K562 (cell line): ENCODE results near the gene ORC3. TPM values are rescaled to one million over a fixed set of nuclear protein-coding genes. Genes with fewer than 3 reads are reported as not detected.
"Not testable (repeated sequence)": the region's sequence is repeated elsewhere in the genome, so short reads cannot be mapped to it uniquely, and the experiment has no call there.

ENCODE experiments used
- ATAC-seq: fragments of 200-7000 bp; cut with Tn5 transposase; 3 replicates; pipeline ENCODE4 v1.9.1; 2020; ENCODE audit warnings: moderate library complexity
- BruUV-seq: library from RNA; stranded (reverse); fragments of 400-500 nt; replicated peaks from 2 replicates; lab custom pipeline; 2021; lab: Mats Ljungman, UMichigan
- CTCF ChIA-PET: fragments of 300-600 bp; formaldehyde crosslinking; extraction: SDS; loops from one replicate; lab custom pipeline; 2021; ENCODE audit warnings: low intra/inter-chr PET ratio; lab: Yijun Ruan, JAX
- POLR2A ChIA-PET: fragments of 300-600, 350-650 bp; sonication (Branson Sonifier 250); formaldehyde crosslinking; extraction: SDS; loops from one replicate; lab custom pipeline; 2021; ENCODE audit warnings: antibody characterized with exemption, inconsistent platforms; lab: Yijun Ruan, JAX
- DNase-seq, 4 experiments: peaks; one replicate each; pipeline versions ENCODE4 v3.0.0 to v3.0.0-alpha.2; 2011 to 2018; ENCODE audit warnings: low spot score in 3 of 4, mixed read lengths in 3 of 4; ENCODE audit errors: extremely low read depth in 1 of 4
- FAIRE-seq: peaks from 2 replicates; lab custom pipeline; 2011; peaks lifted over from hg19 to GRCh38; lab: Jason Lieb, UNC
- H2AFZ ChIP-seq: 2 replicates; pipeline ENCODE4 v1.6.0; 2011; ENCODE audit warnings: low read depth, low read length, control low read depth, inconsistent platforms
- H3K27ac ChIP-seq: fragments of 200-600 bp; 3 replicates; pipeline ENCODE4 v1.8.0; 2011; ENCODE audit warnings: low read depth, mild to moderate bottlenecking, control low read depth, inconsistent platforms, low read length, moderate library complexity, mixed read lengths; ENCODE audit errors: extremely low read depth
- H3K27me3 ChIP-seq, 2 experiments: fragments of 300-600 bp in 1 of 2; 2 replicates in 1 of 2; 3 replicates in 1 of 2; pipeline versions ENCODE4 v1.6.0 to v1.8.0; 2011; ENCODE audit warnings: inconsistent platforms in 2 of 2, low read length in 2 of 2, mild to moderate bottlenecking in 1 of 2, mixed read lengths in 1 of 2, moderate library complexity in 1 of 2; ENCODE audit not compliant: control insufficient read depth in 2 of 2, insufficient read depth in 2 of 2
- H3K36me3 ChIP-seq: fragments of 300-600 bp; 3 replicates; pipeline ENCODE4 v1.8.0; 2011; ENCODE audit warnings: mild to moderate bottlenecking, low read length, inconsistent platforms; ENCODE audit not compliant: control insufficient read depth, insufficient read depth
- H3K4me1 ChIP-seq, 2 experiments: fragments of 200-600 bp in 1 of 2; replicated peaks in 1 of 2; 2 replicates in 1 of 2; 3 replicates in 1 of 2; pipeline versions ENCODE4 v1.5.1 to v1.8.0; 2011; ENCODE audit warnings: inconsistent platforms in 2 of 2, low read length in 2 of 2, mild to moderate bottlenecking in 1 of 2, mixed read lengths in 1 of 2, moderate library complexity in 1 of 2; ENCODE audit not compliant: control insufficient read depth in 2 of 2, insufficient read depth in 2 of 2
- H3K4me2 ChIP-seq: 2 replicates; pipeline ENCODE4 v1.6.1; 2011; ENCODE audit warnings: low read length, control low read depth, inconsistent platforms, mixed read lengths; ENCODE audit not compliant: insufficient read depth
- H3K4me3 ChIP-seq: fragments of 200-600 bp; sonication (generic), shearing (Covaris generic); 2 replicates; pipeline ENCODE4 v1.5.1; 2016; ENCODE audit warnings: control low read depth, inconsistent platforms
- H3K79me2 ChIP-seq: fragments of 200-600 bp; 3 replicates; pipeline ENCODE4 v1.8.0; 2011; ENCODE audit warnings: low read length, inconsistent platforms; ENCODE audit not compliant: control insufficient read depth, insufficient read depth
- H3K9ac ChIP-seq, 2 experiments: 2 replicates each; pipeline versions ENCODE4 v1.6.0 to v1.6.1; 2011; ENCODE audit warnings: low read depth in 2 of 2, low read length in 2 of 2, control low read depth in 1 of 2, inconsistent platforms in 1 of 2, mild to moderate bottlenecking in 1 of 2, mixed read lengths in 1 of 2; ENCODE audit not compliant: insufficient read depth in 1 of 2
- H3K9me1 ChIP-seq: one replicate; pipeline ENCODE4 v1.6.0; 2011; ENCODE audit warnings: inconsistent platforms, mild to moderate bottlenecking, low read length, moderate library complexity; ENCODE audit not compliant: control insufficient read depth, insufficient read depth
- H3K9me3 ChIP-seq: replicated peaks from 2 replicates; pipeline ENCODE4 v1.5.1; 2011; ENCODE audit warnings: low read depth, low read length, inconsistent platforms; ENCODE audit not compliant: control insufficient read depth, insufficient read depth
- H4K20me1 ChIP-seq: replicated peaks from 2 replicates; pipeline ENCODE4 v1.6.1; 2011; ENCODE audit warnings: low read length, inconsistent platforms, mixed read lengths; ENCODE audit not compliant: control insufficient read depth, insufficient read depth
- ZFP36 ChIP-seq: fragments of 150-350 bp; IDR thresholded peaks from 2 replicates; pipeline ENCODE4 v1.6.1; 2018; ENCODE audit warnings: low read length, low read depth; ENCODE audit not compliant: partially characterized antibody
- ZNF696 ChIP-seq: fragments of 250-450 bp; sonication (Bioruptor Pico); conservative IDR thresholded peaks from 2 replicates; pipeline ENCODE4 v1.4.0; 2020; ENCODE audit warnings: mild to moderate bottlenecking, moderate library complexity
- WGBS: fragments of 100-300 bp; shearing (Covaris generic); methylation state at CpG from one replicate; pipeline ENCODE4 v1.1.6; 2016; ENCODE audit warnings: low coverage, mixed read lengths; ENCODE audit not compliant: insufficient coverage; ENCODE audit errors: missing lambda C conversion rate; 5-methylcytosine and 5-hydroxymethylcytosine counted together
- in situ Hi-C: fragments of 300-500 bp; cut with MboI; formaldehyde crosslinking; loops from 4 replicates; pipeline ENCODE4 v1.15.0; 2018; ENCODE audit warnings: inconsistent platforms, mixed read lengths
- intact Hi-C: fragments of 100-400 bp; cut with micrococcal nuclease; formaldehyde crosslinking; loops from 2 replicates; pipeline ENCODE4 v1.14.2; 2022
- polyA plus RNA-seq, 8 experiments: library from polyadenylated mRNA; depleted of rRNA in 4 of 8; stranded (reverse) in 5 of 8; unstranded in 3 of 8; fragments of >200 nt; fragmentation: Nextera tagmentation in 2 of 8; fragmentation: Illumina TruSeq in 1 of 8; extraction: Ambion mirVana in 2 of 8; extraction: Trizol in 1 of 8; gene quantifications; 2 replicates each; pipeline versions ENCODE4 v1.2.1 to v1.2.3, GENCODE V29; 2011 to 2014; ENCODE audit warnings: inconsistent platforms in 1 of 8, missing spikeins in 1 of 8
- total RNA-seq, 7 experiments: library from RNA; depleted of rRNA in 6 of 7; stranded (reverse); fragments of >200 nt in 6 of 7; fragmentation: Illumina TruSeq in 2 of 7; extraction: Trizol in 2 of 7; gene quantifications; 2 replicates each; pipeline versions ENCODE4 v1.2.1 to v1.2.3, GENCODE V29; 2011 to 2021; ENCODE audit warnings: low replicate concordance in 1 of 7
- TF ChIP-seq, protein P1 (sequence below): sonication (generic); formaldehyde crosslinking; IDR thresholded peaks from 2 replicates; pipeline ENCODE4 v1.8.1; 2023; ENCODE audit warnings: mild to moderate bottlenecking, missing genetic modification reagents

ORC3 gene
- total and polyA plus RNA-seq, 9 of the 15 experiments (the other 6 are each of a cell fraction or from before 2014, with no cell fraction given) = 28.8 to 159 (median 74.8) TPM

GRCh38 chr6:87684895-87685654 lies 95.1 kb downstream of the ORC3 start:
- in situ Hi-C loops (no loop called here), intact Hi-C loops (no loop called here)
- no peak for ATAC-seq
- no peak for DNase-seq
- no peak overlapping the region for H3K9ac ChIP-seq
- ChIA-PET CTCF (interaction anchor here (0.6 kb wide), 1 partner anchor 9 kb away, joined by 3 read pairs; no protein-coding TSS in a partner anchor), POLR2A (interaction anchor here (0.6 to 6.4 kb wide), 4 partner anchors 10 to 1259 kb away, joined by 3 to 57 read pairs (median 8); no protein-coding TSS in a partner anchor)
- no peak for FAIRE-seq
- no peaks in the 10 kb centered on the region for H3K27me3 ChIP-seq
- H3K4me1 ChIP-seq = no peaks in the 10 kb centered on the region
- no peaks in the 10 kb centered on the region for H3K9me3 ChIP-seq
- TF ChIP-seq ZNF696 (CRISPR knock-in tag) (no peak), ZFP36 (peak; percentile 7)
- peaks cover 30% of the 10 kb centered on the region; the same call in 2 of the 3 replicates for H3K36me3 ChIP-seq
- BruUV-seq = no TSS peak
- no peak overlapping the region for H3K4me2 ChIP-seq
- H3K79me2 ChIP-seq = peaks cover 94% of the 10 kb centered on the region
- H4K20me1 ChIP-seq = no peaks in the 10 kb centered on the region; the same call in 1 of the 2 replicates
- H2AFZ ChIP-seq = no peak overlapping the region
- 79% methylated on average over 1 of the region's 1 CpG for WGBS
- H3K9me1 ChIP-seq = no peaks in the 10 kb centered on the region
- H3K4me3 ChIP-seq = no peak overlapping the region
- no peak overlapping the region for H3K27ac ChIP-seq

GRCh38 chr6:87686636-87687205 lies 96.8 kb downstream of the ORC3 start:
- H3K9ac ChIP-seq, H4K20me1 ChIP-seq, CTCF ChIA-PET, DNase-seq, H2AFZ ChIP-seq, H3K9me3 ChIP-seq, H3K27ac ChIP-seq, ATAC-seq, H3K4me1 ChIP-seq, H3K4me3 ChIP-seq, BruUV-seq, FAIRE-seq, H3K4me2 ChIP-seq, H3K9me1 ChIP-seq, in situ Hi-C loops, intact Hi-C loops, H3K27me3 ChIP-seq: not testable (repeated sequence)
- peaks cover 32% of the 10 kb centered on the region; the same call in 2 of the 3 replicates for H3K36me3 ChIP-seq
- H3K79me2 ChIP-seq = peaks cover 99% of the 10 kb centered on the region
- TF ChIP-seq, protein P1, sequence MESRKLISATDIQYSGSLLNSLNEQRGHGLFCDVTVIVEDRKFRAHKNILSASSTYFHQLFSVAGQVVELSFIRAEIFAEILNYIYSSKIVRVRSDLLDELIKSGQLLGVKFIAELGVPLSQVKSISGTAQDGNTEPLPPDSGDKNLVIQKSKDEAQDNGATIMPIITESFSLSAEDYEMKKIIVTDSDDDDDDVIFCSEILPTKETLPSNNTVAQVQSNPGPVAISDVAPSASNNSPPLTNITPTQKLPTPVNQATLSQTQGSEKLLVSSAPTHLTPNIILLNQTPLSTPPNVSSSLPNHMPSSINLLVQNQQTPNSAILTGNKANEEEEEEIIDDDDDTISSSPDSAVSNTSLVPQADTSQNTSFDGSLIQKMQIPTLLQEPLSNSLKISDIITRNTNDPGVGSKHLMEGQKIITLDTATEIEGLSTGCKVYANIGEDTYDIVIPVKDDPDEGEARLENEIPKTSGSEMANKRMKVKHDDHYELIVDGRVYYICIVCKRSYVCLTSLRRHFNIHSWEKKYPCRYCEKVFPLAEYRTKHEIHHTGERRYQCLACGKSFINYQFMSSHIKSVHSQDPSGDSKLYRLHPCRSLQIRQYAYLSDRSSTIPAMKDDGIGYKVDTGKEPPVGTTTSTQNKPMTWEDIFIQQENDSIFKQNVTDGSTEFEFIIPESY = 0 out of 2 replicates have a peak, but pooled peaks have one; percentile 39
- 89% methylated on average over 9 of the region's 11 CpGs for WGBS
- POLR2A ChIA-PET = interaction anchor here (1.0 to 6.4 kb wide), 3 partner anchors 11 to 13 kb away, joined by 5 to 77 read pairs (median 57); partner anchors contain the start of gene AKIRIN2
